ENCODE measurements around the gene NOTCH3.

Gene NOTCH3

DNA sequence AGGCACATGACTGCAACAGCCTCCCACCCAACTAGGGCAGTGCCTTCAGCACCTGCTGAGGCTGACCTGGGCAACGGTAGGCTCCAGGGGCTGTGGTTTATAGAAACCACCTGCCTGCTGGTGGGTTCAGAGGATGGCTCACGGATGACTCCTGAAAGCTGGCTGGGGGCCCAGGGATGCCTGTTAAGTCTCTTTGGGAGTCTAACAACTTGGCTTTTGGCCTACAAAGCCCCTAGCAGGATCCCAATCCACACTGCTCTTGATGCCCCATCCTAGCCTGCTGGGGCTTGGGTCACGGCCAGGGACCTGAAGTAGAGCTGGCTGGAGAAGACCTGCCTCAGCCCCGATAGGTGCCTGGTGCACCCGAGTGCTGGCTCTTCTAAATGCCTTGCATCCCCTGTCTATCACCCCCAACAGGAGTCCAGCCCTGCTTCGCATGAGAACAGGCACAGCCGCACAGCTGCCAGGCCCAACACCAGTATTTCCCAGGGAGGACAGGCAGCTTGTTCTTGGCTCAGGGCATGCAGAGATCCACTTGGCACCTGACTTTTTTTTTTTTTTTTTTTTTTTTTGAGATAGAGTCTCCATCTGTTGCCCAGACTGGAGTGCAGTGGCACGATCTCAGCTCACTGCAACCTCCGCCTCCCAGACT is 40.6 kb upstream of the NOTCH3 start:
- peaks cover 24% of the 10 kb centered on the region for H3K36me3 Mint-ChIP-seq (ENCODE audit: low read depth)
- no peak overlapping the region for H3K4me3 Mint-ChIP-seq
- H3K9me3 Mint-ChIP-seq, result no peaks in the 10 kb centered on the region

DNA sequence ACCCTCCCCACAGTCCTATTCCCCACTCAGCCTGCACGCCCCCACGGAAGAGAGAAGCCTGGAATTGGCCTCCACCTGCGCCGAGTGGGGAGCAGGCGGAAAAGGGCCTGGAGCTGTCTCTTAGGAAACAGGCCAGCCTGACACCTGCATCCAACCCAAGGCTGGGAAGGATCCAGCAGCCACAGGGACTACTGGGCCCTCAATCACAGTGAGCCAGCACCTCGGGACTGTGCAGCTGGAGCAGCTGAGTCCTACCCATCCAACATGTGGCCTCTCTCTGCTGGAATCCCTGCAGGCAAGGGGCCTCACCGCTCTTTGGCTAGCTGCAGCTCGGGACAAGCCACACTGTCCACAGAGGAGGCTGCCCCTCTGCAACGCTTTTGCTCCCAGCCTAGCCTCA is 39.7 kb upstream of the NOTCH3 start:
- Mint-ChIP-seq H3K9me3 (no peaks in the 10 kb centered on the region), H3K27me3 (ENCODE audit: low read depth) (no peaks in the 10 kb centered on the region), H3K4me3 (no peak overlapping the region), H3K27ac (no peak overlapping the region), H3K4me1 (ENCODE audit: low read depth) (no peaks in the 10 kb centered on the region), H3K36me3 (ENCODE audit: low read depth) (peaks cover 32% of the 10 kb centered on the region)

More for the DNA sequence above, 40.6 kb upstream of the NOTCH3 start:
- Mint-ChIP-seq H3K27ac (no peak overlapping the region), H3K27me3 (ENCODE audit: low read depth) (no peaks in the 10 kb centered on the region), H3K4me1 (ENCODE audit: low read depth) (no peaks in the 10 kb centered on the region)

DNA sequence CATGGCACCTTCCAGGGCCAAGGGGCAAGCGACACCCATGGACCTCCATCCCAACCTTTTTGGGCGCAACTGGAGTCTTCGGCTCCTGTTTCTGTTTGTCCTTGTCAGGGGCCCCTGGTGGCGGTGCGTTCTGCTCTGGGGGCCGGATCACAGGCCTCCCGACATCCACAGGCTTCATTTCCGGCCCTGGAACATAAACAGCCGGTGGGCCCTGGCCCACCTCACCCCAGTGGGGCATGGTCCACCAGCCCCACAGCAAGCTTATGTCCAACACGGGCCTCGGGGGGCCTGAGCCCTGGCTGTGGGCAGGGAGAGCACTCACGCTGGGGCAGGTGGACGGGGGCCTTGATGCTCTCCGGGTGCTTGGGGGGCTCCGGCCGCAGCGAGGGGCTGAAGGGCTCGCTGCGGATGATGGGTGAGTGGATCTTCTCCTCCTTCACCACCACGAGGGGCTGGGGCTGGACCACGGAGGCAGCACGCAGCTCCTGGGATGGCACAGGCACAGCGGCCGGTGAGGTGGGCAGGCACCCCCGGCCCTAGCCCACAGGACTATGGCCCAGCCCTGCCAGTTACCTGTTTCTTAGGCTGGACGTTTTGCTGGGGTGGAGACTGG is 38.6 kb upstream of the NOTCH3 start:
- Mint-ChIP-seq H3K4me1 (ENCODE audit: low read depth) (no peaks in the 10 kb centered on the region), H3K27me3 (ENCODE audit: low read depth) (peaks cover 3% of the 10 kb centered on the region), H3K27ac (no peak overlapping the region), H3K4me3 (no peak overlapping the region), H3K9me3 (no peaks in the 10 kb centered on the region), H3K36me3 (ENCODE audit: low read depth) (peaks cover 29% of the 10 kb centered on the region)

DNA sequence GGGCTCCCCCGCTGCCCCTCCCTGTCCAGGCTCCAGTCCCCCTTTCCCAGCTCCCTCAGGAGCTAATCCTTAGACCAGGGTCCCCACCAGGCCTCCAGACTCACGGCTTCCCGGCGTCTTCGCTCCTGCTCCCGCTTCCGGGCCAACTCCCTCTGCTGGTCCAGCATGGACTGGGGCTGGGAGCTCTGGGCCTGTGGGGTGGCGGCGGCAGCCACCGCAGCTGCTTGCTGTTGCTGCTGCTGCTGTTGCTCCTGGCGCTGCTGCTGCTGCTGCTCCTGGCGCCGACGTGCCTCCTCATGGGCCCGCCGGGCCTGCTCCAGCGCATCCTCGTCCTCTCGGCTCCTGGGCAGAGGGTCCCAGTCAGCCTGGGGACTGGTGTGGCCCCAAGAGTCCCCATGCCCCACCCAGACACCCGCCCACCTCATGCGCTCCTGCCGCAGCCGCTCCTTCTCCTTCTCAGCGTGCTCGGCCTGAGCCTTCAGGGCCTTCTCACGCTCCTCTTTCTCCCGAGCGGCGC is 37.9 kb upstream of the NOTCH3 start:
- H3K27me3 Mint-ChIP-seq (ENCODE audit: low read depth), result peaks cover 9% of the 10 kb centered on the region
- peaks cover 2% of the 10 kb centered on the region for H3K4me1 Mint-ChIP-seq (ENCODE audit: low read depth)
- no peaks in the 10 kb centered on the region for H3K9me3 Mint-ChIP-seq
- H3K4me3 Mint-ChIP-seq, result no peak overlapping the region
- H3K27ac Mint-ChIP-seq, result no peak overlapping the region
- peaks cover 26% of the 10 kb centered on the region for H3K36me3 Mint-ChIP-seq (ENCODE audit: low read depth)

DNA sequence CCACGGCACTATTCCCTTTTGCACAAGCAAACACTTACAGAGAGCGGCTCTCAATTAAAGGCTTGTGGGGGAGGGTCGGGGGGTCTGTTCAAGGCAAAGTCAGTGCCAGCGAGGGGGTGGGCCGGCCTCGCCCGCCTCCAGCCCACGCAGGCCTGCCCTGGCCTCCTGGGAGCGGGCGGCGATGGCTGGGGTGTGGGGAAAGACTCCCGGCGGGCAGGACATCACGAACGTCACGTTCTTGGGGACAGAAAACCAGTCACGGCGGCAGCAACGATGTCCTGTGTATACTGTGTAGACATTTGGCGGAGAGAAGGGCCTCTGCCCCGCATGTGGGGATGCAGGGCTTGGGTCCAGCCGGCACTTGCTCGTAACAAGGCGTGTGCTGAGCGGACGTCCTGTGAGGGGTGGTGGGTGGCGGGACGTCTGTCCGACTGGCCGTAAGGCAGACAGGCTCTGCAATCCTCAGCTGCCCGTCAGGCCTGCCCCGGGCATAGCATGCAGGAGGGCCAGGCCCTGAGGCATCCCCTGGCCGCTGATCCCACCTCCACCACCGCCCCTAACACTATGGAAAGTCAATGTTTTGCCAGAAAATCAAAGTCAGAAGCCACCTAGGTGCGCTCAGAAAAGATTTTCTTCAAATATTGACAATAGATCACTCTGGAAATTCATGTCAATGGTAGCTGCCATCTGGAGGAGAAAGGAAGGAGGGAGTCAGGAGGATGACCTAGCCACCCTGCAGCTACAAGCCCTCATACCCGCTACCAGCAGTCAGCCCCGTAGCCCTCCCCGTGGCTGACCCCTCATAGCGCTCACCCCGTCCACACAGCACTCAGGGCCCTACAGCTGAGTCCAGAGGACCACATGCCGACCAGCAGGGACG is 37.2 kb upstream of the NOTCH3 start:
- peaks cover 24% of the 10 kb centered on the region for H3K36me3 Mint-ChIP-seq (ENCODE audit: low read depth)

DNA sequence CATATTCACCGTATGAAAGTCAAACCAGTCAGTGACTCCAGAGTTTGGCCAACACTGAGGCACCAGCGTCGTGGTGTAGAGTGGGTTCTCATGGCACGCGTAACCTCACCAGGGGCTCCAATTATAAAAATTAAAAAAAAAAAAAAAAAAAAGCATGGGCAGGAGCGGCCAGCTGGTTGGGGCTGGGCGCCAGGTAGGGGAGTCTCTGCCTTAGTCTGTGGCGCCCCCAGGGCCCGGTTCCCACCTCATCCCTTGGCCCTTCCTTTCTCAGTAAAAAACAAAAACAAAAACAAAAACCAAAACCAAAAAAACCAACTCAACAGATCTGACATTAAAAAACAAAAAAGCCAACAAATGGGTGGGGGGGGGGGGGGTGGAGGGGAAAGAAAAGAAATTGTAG is 36.1 kb upstream of the NOTCH3 start:
- H3K9me3 Mint-ChIP-seq, result no peaks in the 10 kb centered on the region
- H3K4me1 Mint-ChIP-seq (ENCODE audit: low read depth), result peaks cover 4% of the 10 kb centered on the region
- peaks cover 25% of the 10 kb centered on the region for H3K27me3 Mint-ChIP-seq (ENCODE audit: low read depth)
- H3K27ac Mint-ChIP-seq, result no peak overlapping the region
- peaks cover 24% of the 10 kb centered on the region for H3K36me3 Mint-ChIP-seq (ENCODE audit: low read depth)
- H3K4me3 Mint-ChIP-seq, result no peak overlapping the region

More for the DNA sequence above, 37.2 kb upstream of the NOTCH3 start:
- H3K27me3 Mint-ChIP-seq (ENCODE audit: low read depth), result peaks cover 15% of the 10 kb centered on the region
- no peak overlapping the region for H3K4me3 Mint-ChIP-seq
- no peak overlapping the region for H3K27ac Mint-ChIP-seq
- peaks cover 2% of the 10 kb centered on the region for H3K4me1 Mint-ChIP-seq (ENCODE audit: low read depth)
- H3K9me3 Mint-ChIP-seq, result no peaks in the 10 kb centered on the region

DNA sequence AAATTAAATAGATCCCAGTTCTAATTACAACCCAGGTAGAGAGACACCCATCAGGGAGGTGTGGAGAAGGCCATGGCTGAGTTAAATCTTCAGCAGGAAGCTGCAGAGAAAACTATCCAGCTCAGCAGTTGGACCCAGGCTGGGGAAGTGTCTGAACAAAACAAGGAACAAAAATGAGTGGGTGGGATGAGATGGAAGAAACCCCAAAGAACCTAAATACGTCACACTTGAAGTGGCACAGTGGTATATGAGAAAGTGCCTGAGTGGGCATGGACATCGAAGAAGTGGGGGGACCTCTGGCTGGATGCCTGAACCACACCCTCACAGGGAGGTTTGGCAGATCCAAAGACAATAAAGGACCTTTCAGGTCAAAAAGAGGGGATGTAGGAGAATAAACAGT is 35.0 kb upstream of the NOTCH3 start:
- Mint-ChIP-seq H3K4me1 (ENCODE audit: low read depth) (peaks cover 4% of the 10 kb centered on the region), H3K36me3 (ENCODE audit: low read depth) (peaks cover 24% of the 10 kb centered on the region), H3K27ac (no peak overlapping the region), H3K4me3 (no peak overlapping the region), H3K9me3 (no peaks in the 10 kb centered on the region), H3K27me3 (ENCODE audit: low read depth) (peaks cover 33% of the 10 kb centered on the region)

DNA sequence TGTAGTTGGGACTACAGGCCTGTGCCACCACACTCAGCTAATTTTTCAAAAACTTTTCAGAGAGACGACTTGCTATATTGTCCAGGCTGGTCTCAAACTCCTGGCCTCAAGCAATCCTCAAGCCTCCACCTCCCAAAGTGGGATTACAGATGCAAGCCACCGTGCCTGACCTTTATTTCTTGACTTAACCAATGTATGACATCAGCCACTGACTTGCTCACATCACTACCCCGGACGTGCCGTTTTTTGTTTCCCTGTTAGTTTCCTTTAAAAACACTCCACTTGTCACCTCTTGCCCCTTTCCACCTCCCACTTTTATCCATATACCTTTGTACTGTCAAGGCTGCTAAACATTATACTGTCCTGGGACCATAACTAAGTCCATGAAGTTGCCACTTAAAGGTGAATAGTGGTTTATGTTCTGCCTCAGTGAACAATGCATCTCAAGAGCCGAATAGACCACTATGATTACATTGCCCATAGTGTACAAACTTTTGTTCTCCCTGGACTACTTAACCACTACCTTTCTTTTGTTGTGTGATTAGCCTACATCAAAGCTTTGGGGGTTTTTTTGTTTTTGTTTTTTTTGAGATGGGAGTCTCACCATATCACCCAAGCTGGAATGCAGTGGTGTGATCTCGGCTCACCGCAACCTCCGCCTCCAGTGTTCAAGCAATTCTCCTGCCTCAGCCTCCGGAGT is 33.8 kb upstream of the NOTCH3 start:
- Mint-ChIP-seq H3K4me3 (no peak overlapping the region), H3K36me3 (ENCODE audit: low read depth) (peaks cover 21% of the 10 kb centered on the region), H3K4me1 (ENCODE audit: low read depth) (peaks cover 4% of the 10 kb centered on the region), H3K27me3 (ENCODE audit: low read depth) (peaks cover 39% of the 10 kb centered on the region), H3K27ac (no peak overlapping the region), H3K9me3 (no peaks in the 10 kb centered on the region)

DNA sequence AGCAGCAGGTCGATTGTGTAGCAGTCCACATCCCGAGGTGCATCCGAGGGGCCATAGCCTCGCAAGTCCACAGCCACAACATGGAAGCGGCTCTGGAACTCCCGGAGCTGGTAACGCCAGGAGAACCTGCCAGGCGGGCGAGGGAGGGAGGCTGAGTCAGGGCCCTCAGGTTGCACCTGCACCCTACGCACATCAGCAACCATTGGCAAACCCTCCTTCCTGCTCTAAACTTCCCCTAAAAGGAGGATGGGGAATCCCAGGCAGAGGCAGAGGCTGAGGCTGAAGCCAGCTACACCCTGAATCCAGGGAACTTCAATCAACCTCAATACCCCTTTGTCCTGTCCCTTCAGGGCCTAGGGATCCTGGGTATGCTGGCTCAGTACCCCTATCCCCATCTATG is 30.5 kb upstream of the NOTCH3 start:
- Mint-ChIP-seq H3K36me3 (ENCODE audit: low read depth) (peaks cover 10% of the 10 kb centered on the region), H3K27ac (no peak overlapping the region), H3K4me3 (no peak overlapping the region), H3K4me1 (ENCODE audit: low read depth) (peaks cover 4% of the 10 kb centered on the region), H3K27me3 (ENCODE audit: low read depth) (peaks cover 39% of the 10 kb centered on the region), H3K9me3 (no peaks in the 10 kb centered on the region)

DNA sequence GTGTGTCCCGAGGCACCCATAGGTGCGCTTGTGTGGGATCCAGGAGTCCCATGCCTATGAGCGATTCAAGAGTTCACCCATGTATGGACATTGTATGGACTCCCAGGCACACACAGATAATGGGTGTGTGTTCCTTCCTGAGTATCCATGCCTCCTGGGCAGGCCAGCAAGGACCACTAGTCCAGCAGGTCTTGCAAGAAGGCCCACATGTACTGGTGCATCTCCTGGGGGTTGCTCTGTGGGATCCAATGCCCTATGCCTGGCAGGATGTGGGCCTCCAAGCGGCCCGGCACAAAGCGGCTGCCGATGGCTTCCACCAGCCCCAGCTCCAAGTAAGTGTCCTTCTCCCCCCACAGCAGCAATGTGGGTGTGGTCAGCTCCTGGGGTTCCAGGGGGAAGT is 26.5 kb upstream of the NOTCH3 start:
- no peak overlapping the region for H3K27ac Mint-ChIP-seq
- H3K36me3 Mint-ChIP-seq (ENCODE audit: low read depth), result no peaks in the 10 kb centered on the region
- H3K9me3 Mint-ChIP-seq, result no peaks in the 10 kb centered on the region
- H3K4me3 Mint-ChIP-seq, result no peak overlapping the region
- peaks cover 12% of the 10 kb centered on the region for H3K4me1 Mint-ChIP-seq (ENCODE audit: low read depth)
- H3K27me3 Mint-ChIP-seq (ENCODE audit: low read depth), result peaks cover 30% of the 10 kb centered on the region

DNA sequence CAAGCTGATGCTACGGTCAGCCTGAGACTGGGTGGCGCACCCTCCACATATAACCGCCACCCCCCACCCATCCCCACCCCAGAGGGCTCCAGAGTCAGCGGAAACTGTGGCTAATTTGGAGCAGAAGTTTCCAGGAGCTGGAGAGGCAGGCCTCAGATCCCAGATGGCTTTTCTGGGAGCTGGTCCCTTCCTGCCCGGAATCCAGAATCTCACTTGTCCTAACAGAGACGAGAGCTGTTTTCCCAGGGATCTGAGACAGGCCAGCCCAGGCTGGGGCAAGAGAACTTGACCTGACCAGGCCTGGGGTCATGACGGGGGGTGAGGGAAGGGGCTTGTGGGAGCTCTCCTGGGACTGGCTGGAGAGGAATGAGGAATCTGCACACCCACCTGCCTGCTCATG is 25.0 kb upstream of the NOTCH3 start:
- Mint-ChIP-seq H3K27ac (no peak overlapping the region), H3K4me1 (ENCODE audit: low read depth) (peaks cover 11% of the 10 kb centered on the region), H3K27me3 (ENCODE audit: low read depth) (peaks cover 20% of the 10 kb centered on the region), H3K36me3 (ENCODE audit: low read depth) (no peaks in the 10 kb centered on the region), H3K9me3 (no peaks in the 10 kb centered on the region), H3K4me3 (no peak overlapping the region)

DNA sequence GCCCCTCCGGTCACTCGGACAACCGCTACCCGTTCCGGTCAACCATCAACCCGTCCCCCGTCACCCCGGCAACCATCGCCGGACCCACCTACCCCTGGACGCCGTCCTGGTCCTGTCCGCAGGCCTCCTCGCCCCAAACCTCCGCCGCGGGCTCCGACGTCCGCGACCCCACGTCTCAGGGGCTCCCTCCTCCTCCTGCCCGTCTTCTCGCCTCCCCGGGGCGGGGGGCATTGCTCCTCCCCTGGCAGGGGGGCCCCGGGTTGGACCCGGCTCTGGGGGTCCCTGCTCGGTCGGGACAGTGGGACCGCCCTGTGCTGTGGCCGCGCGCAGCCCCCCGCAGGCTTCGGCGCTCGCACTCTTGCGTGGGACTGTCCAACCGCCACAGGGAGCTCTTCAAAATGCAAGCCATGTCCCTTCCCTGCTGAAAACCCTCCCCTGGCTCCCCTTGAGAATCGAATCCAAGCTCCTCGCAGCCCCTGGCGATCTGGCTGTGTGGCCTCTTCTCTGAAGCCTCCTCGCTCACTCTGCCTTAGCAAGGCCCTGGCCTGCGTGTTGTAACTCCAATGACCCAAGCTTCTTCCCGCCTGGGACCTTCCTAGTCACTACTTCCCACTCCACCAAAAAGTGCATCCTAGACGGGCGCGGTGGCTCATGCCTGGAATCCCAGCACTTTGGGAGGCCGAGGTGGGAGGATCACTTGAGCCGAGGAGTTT is 23.0 kb upstream of the NOTCH3 start:
- H3K27me3 Mint-ChIP-seq (ENCODE audit: low read depth), result peaks cover 14% of the 10 kb centered on the region
- peaks cover 11% of the 10 kb centered on the region for H3K4me1 Mint-ChIP-seq (ENCODE audit: low read depth)
- H3K9me3 Mint-ChIP-seq, result no peaks in the 10 kb centered on the region
- no peak overlapping the region for H3K27ac Mint-ChIP-seq
- no peaks in the 10 kb centered on the region for H3K36me3 Mint-ChIP-seq (ENCODE audit: low read depth)
- peak overlapping the region; percentile 67 for H3K4me3 Mint-ChIP-seq

DNA sequence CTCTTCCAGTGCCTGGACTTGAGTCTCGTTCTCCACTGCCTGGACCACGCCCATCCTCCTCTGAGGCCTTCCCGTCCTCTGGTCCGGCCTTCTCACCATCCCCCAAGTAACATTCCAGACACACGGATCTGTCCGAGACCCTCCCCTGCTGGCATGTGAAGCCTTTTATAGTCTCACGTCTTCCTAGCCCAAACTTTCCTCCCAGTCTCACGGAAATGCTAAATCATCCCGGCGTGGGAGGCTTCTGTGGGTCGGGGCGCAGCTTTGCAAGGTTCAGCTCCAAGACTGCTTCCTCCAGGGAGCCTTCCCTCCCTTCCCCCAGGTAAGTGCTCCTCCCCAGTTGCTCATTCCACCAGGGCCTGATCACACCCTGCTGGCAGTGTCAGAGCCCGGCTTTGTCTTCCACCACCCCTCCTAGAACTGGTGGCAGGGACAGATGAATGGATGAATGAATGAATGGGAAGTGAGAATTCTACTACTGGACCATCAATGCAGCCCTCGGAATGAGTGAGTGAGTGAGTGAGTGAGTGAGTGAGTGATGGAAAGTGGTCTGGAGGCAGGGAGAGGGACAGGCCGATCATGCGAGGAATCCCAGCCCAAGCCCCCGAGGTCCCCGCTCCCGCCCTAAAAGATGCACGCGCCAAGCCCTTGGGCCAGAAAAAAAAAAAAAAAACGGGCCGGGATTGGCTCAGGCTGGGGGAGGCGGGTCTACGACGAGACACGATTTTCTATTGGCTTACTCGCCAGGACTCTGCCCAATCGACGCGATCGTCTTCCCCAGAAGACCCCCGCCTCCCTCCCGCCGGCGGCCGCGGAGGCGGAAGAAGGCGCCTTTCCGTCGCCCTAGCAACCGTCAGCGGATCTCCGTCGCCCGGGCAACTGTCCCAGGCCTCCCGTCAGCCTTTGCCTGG is 22.2 kb upstream of the NOTCH3 start:
- H3K36me3 Mint-ChIP-seq (ENCODE audit: low read depth), result no peaks in the 10 kb centered on the region
- peak overlapping the region; percentile 28 for H3K27ac Mint-ChIP-seq
- no peaks in the 10 kb centered on the region for H3K9me3 Mint-ChIP-seq
- peaks cover 14% of the 10 kb centered on the region for H3K27me3 Mint-ChIP-seq (ENCODE audit: low read depth)
- H3K4me3 Mint-ChIP-seq, result peak overlapping the region; percentile 67
- H3K4me1 Mint-ChIP-seq (ENCODE audit: low read depth), result peaks cover 11% of the 10 kb centered on the region
